GM06990 (cell line): Measurements from ENCODE around the gene VSIG10L.

Source experiments
- DNase-seq: peaks from one replicate; pipeline ENCODE4 v3.0.0-alpha.2; 2011; ENCODE audit not compliant: insufficient read length; ENCODE audit errors: extremely low read depth
- H3K27me3 ChIP-seq: replicated peaks from 2 replicates; pipeline ENCODE4 v1.6.0; 2011; ENCODE audit warnings: low read length; ENCODE audit not compliant: control insufficient read depth, insufficient read depth
- H3K36me3 ChIP-seq: 2 replicates; pipeline ENCODE4 v1.5.1; 2011; ENCODE audit warnings: low read length; ENCODE audit not compliant: control insufficient read depth, insufficient read depth
- H3K4me3 ChIP-seq: replicated peaks from 2 replicates; pipeline ENCODE4 v1.5.1; 2011; ENCODE audit warnings: low read depth, mild to moderate bottlenecking, control low read depth, low read length
- TF ChIP-seq, protein P1 (sequence below): IDR thresholded peaks from 2 replicates; pipeline ENCODE4 v1.5.1; 2011; ENCODE audit warnings: low read length, control low read depth, mild to moderate bottlenecking, inconsistent platforms; ENCODE audit not compliant: insufficient read depth, poor library complexity, severe bottlenecking

The VSIG10L gene

DNA sequence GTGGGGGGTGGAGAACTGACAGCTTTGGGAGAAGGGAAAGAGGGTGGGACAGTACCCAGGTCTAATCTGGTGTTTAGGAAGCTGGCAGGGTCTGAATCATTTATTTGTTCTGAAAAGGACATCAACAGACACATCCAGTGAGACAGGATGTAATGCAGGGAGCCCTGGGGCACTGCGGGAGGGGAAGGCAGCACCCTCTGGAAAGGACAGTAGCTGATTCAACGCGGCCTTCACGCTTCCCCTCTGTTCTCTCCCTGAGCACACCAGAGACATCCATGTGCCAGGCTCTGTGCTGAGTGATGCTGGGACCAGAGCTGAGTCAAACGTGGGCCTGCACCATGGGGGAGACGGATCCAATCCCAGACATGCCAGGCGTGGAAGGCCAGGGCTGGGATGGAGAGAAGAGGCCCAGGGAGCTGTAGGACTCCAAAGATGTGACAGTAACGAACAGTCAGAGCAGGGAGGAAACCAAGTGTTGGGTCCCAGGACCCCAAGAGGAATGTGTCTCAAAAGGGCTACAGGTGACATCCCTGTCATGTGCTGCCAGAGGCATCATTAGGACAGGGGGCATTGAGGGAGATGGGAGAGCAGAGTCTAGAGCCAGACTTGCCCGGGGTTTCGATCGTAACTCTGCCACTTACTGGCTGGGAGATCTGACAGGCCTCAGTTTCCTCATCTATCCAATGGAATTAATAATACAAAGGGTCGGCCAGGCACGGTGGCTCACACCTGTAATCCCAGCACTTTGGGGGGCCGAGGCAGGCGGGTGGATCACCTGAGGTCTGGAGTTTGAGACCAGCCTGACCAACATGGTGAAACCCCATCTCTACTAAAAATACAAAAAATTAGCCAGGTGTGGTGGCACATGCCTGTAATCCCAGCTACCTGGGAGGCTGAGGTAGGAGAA is 22.5 kb upstream of the VSIG10L start:
- TF ChIP-seq, protein P1, sequence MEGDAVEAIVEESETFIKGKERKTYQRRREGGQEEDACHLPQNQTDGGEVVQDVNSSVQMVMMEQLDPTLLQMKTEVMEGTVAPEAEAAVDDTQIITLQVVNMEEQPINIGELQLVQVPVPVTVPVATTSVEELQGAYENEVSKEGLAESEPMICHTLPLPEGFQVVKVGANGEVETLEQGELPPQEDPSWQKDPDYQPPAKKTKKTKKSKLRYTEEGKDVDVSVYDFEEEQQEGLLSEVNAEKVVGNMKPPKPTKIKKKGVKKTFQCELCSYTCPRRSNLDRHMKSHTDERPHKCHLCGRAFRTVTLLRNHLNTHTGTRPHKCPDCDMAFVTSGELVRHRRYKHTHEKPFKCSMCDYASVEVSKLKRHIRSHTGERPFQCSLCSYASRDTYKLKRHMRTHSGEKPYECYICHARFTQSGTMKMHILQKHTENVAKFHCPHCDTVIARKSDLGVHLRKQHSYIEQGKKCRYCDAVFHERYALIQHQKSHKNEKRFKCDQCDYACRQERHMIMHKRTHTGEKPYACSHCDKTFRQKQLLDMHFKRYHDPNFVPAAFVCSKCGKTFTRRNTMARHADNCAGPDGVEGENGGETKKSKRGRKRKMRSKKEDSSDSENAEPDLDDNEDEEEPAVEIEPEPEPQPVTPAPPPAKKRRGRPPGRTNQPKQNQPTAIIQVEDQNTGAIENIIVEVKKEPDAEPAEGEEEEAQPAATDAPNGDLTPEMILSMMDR: no peak
- no peaks in the 10 kb centered on the region for H3K27me3 ChIP-seq
- no peaks in the 10 kb centered on the region for H3K36me3 ChIP-seq
- DNase-seq: no peak
- no peak overlapping the region for H3K4me3 ChIP-seq

DNA sequence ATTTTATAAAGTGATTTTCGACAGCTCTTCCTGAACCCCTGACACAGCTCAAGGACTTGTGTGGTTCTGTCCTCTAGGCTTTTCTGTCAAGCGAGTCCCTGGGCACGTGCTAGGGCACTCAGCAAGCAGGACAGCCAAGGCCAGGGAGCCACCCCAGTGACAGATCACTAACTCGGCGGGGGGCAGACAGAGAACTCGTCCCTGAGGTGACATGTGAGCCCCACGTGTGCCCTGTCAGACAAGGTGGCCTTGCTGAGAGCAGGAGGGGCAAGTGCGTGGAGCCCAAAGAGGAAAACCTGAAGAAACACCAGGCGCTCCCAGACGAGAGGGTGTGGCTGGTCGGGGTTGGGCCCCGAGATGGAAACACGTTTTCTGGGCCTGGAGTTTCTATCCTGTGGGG is 19.3 kb upstream of the VSIG10L start:
- Histone ChIP-seq H3K27me3 (no peaks in the 10 kb centered on the region), H3K4me3 (no peak overlapping the region), H3K36me3 (no peaks in the 10 kb centered on the region)
- no peak for DNase-seq
- TF ChIP-seq, protein P1: no peak

DNA sequence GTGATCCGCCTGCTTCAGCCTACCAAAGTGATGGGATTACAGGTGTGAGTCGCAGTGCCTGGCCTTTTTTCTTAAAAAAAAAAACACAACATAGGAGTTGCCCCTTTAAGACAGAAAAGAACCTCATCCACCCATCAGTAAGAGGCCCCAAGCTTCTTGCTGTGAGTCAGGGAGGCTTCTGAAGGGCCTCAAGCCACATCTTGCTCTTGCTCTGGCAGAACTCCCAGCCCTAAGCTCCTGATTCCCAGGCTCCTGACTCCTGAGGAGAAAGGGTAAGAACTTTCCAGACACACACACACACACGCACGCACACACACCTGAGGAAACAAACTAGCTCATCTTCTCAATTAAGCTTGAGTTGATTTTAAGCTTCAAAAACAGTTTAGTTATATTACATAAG is 17.4 kb upstream of the VSIG10L start:
- Histone ChIP-seq H3K36me3 (no peaks in the 10 kb centered on the region), H3K4me3 (no peak overlapping the region), H3K27me3 (no peaks in the 10 kb centered on the region)
- no peak for DNase-seq
- TF ChIP-seq, protein P1: no peak

DNA sequence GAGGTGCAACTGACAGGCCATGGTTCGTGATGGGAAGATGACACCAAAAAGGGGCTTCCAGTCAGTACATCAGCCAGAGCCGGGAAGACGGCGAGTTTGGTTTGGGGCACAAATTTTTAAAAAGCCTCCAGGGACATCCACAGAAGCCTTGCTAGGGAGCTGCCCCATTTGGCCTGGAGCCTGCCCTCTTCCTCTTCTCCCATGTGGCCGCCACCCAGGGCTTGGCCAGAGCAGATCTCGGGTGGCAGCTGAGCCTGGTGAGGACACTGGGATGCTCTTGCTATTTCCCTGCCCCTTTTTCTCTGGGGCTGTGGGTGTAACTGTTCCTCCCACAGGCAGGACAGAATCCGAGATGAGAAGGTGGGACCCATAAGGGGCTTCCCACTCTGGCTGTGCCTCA is 16.0 kb upstream of the VSIG10L start:
- Histone ChIP-seq H3K36me3 (peaks cover 2% of the 10 kb centered on the region), H3K27me3 (no peaks in the 10 kb centered on the region), H3K4me3 (no peak overlapping the region)
- DNase-seq: no peak
- TF ChIP-seq, protein P1: no peak

DNA sequence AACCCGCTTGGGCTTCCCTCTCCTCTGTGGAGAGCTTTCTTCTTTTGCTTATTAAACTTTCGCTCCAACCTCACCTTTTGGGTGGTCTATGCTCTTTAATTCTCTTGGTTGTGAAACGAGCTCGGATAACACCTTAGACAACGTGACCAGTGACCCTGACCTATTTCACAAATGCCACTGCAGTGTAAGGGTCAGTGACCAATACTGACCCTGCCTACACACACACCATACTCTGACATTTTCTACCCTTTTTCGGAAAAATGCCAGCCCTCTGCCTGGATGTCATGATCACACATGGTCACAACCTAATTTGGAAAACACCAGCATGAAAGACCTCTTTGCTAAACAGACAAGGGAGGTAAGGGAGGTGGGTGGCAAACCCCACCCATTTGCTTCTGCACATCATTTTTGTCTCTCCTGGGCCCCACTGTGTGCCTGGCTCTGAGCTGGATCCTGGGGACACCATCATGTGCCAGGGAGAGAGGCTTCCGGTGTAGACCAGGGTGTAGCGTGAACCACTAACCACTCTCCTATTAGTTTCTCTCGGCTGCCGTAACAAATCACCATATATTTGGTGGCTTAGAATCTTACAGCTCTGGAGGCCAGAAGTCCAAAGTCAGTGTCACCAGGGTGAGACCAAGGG is 14.3 kb upstream of the VSIG10L start:
- TF ChIP-seq, protein P1: no peak
- peaks cover 8% of the 10 kb centered on the region for H3K36me3 ChIP-seq
- no peak overlapping the region for H3K4me3 ChIP-seq
- no peak for DNase-seq
- no peaks in the 10 kb centered on the region for H3K27me3 ChIP-seq
